PC-9 (cell line): Measurements from ENCODE around the gene KCTD13. TPM values are rescaled to one million over a fixed set of nuclear protein-coding genes. Genes with fewer than 3 reads are reported as not detected.

Source experiments
- BruUV-seq: library from RNA; stranded (reverse); fragments of 400-500 nt; replicated peaks from 2 replicates; lab custom pipeline; 2021; lab: Mats Ljungman, UMichigan
- CTCF ChIA-PET: fragments of 300-600 bp; sonication (Branson Sonifier 250); formaldehyde crosslinking; loops from one replicate; lab custom pipeline; 2022; ENCODE audit warnings: antibody characterized with exemption; lab: Charles Lee
- POLR2A ChIA-PET: fragments of 300-600 bp; sonication (Branson Sonifier 250); formaldehyde crosslinking; loops from one replicate; lab custom pipeline; 2022; ENCODE audit warnings: antibody characterized with exemption; ENCODE audit not compliant: unreplicated experiment; lab: Charles Lee
- DNase-seq, 2 experiments: peaks; one replicate each; pipeline versions ENCODE4 v3.0.0 to v3.0.0-alpha.2; 2015 to 2022; ENCODE audit warnings: mixed read lengths in 1 of 2
- H2AFZ ChIP-seq: fragments of 200-600 bp; sonication (generic); 2 replicates; pipeline ENCODE4 v1.8.1; 2017; ENCODE audit warnings: antibody characterized with exemption
- H3F3A ChIP-seq: fragments of 200-600 bp; sonication (generic); 2 replicates; pipeline ENCODE4 v1.8.1; 2017; ENCODE audit warnings: antibody characterized with exemption, mild to moderate bottlenecking, low read depth; ENCODE audit not compliant: insufficient read depth
- H3K27ac ChIP-seq: fragments of 200-600 bp; sonication (generic); 2 replicates; pipeline ENCODE4 v1.6.1; 2016; ENCODE audit warnings: mixed run types
- H3K27me3 ChIP-seq: fragments of 200-600 bp; sonication (generic); 2 replicates; pipeline ENCODE4 v1.6.1; 2016; ENCODE audit warnings: low read depth, mixed run types; ENCODE audit not compliant: insufficient read depth
- H3K36me3 ChIP-seq: fragments of 200-600 bp; sonication (generic); 2 replicates; pipeline ENCODE4 v1.6.1; 2016; ENCODE audit warnings: low read depth, mixed run types
- H3K4me1 ChIP-seq: fragments of 200-600 bp; sonication (generic); replicated peaks from 2 replicates; pipeline ENCODE4 v1.6.1; 2016; ENCODE audit warnings: mixed run types; ENCODE audit not compliant: insufficient read depth
- H3K4me2 ChIP-seq: fragments of 200-600 bp; sonication (generic); 2 replicates; pipeline ENCODE4 v1.6.1; 2017; ENCODE audit warnings: mixed run types
- H3K4me3 ChIP-seq: fragments of 200-600 bp; sonication (generic); 2 replicates; pipeline ENCODE4 v1.6.1; 2016; ENCODE audit warnings: mixed run types
- H3K79me2 ChIP-seq: fragments of 200-600 bp; sonication (generic); 2 replicates; pipeline ENCODE4 v1.6.1; 2017; ENCODE audit warnings: low read depth, mixed run types
- H3K9me2 ChIP-seq: fragments of 200-600 bp; sonication (generic); 2 replicates; pipeline ENCODE4 v1.8.1; 2017; ENCODE audit warnings: mild to moderate bottlenecking; ENCODE audit not compliant: insufficient read depth
- H3K9me3 ChIP-seq: fragments of 200-600 bp; sonication (generic); 2 replicates; pipeline ENCODE4 v1.8.1; 2016; ENCODE audit warnings: low read depth; ENCODE audit not compliant: insufficient read depth
- H4K20me1 ChIP-seq: fragments of 200-600 bp; sonication (generic); 2 replicates; pipeline ENCODE4 v1.8.1; 2017; ENCODE audit not compliant: insufficient read depth
- EZH2 ChIP-seq: fragments of 200-600 bp; sonication (generic); IDR thresholded peaks from 2 replicates; pipeline ENCODE4 v1.8.0; 2017; ENCODE audit warnings: antibody characterized with exemption, low read depth
- intact Hi-C: fragments of 100-400 bp; cut with micrococcal nuclease; formaldehyde crosslinking; loops from one replicate; pipeline ENCODE4 v1.10.0; 2022; ENCODE audit not compliant: unreplicated experiment
- total RNA-seq: library from RNA; stranded (reverse); gene quantifications from 2 replicates; pipeline ENCODE4 v1.2.3, GENCODE V29; 2021
- TF ChIP-seq, protein P1 (sequence below): fragments of 200-600 bp; sonication (generic); conservative IDR thresholded peaks from 2 replicates; pipeline ENCODE4 v1.6.1; 2017; ENCODE audit warnings: mixed run types, antibody characterized with exemption, mild to moderate bottlenecking, moderate library complexity

The KCTD13 gene
- total RNA-seq, 1 experiment from 2014 or later = 52.7 TPM

DNA sequence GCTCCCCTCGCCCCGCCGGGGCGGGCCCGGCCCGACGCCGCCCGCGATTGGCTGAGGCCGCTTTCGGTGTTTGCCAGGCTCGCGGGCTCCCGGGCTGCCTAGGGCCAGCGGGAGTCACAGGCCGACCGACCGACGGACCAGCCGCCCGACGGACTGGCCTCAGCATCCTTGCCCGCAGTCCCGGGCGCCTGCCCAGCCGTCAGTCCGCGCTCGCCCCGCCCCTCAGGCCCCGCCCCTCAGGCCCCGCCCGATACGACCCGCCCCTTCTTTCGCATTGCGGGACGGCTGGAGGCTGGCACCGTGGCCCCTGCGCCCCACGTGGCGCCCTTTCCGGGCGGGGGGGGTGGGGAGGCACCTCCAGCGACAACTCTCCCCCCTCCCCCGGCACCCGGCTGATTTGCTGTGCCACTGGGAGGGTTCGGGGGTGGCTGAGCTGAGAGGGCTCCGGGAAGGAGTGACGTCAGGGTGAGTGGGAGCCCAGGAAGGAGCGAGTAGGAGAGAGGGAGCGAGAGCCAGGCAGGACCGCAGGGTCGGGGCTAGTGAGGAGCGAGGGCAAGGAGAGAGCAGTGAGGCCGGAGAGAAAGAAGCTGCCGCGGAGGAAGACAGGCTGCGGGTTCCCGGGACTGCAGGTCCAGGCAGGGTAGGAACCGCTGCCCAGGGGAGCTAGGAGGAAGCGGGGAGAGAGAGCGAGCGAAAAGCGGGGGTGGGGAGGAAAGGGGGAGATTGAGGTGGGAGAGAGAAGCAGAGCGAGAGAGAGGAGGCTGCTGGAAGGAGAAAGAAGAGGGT lies 25.7 kb downstream of the KCTD13 start, which contains the start of gene ASPHD1:
Gene ASPHD1, plus strand, starts transcription at position 387 of the 786 bp plus-strand sequence. CDS start 484 bp downstream, outside the sequence.
- Histone ChIP-seq H3K4me2 (peak within 1 kb of the TSS; percentile 100), H3F3A (peaks cover 10% of the 10 kb centered on the region), H4K20me1 (no peaks in the 10 kb centered on the region), H3K27ac (peak within 1 kb of the TSS; percentile 51), H2AFZ (peak within 1 kb of the TSS; percentile 89), H3K9me3 (no peaks in the 10 kb centered on the region), H3K9me2 (no peaks in the 10 kb centered on the region), H3K4me3 (peak within 1 kb of the TSS; percentile 72), H3K79me2 (0 out of 2 replicates have a peak, but pooled peaks cover 5% of the 10 kb centered on the region), H3K4me1 (peaks cover 16% of the 10 kb centered on the region; the same call in 1 of the 2 replicates), H3K27me3 (no peaks in the 10 kb centered on the region), H3K36me3 (no peaks in the 10 kb centered on the region)
- POLR2A ChIA-PET = interaction anchor here (0.6 to 1.7 kb wide), 3 partner anchors 73 to 180 kb away, joined by 5 to 30 read pairs (median 7); partner anchors contain the start of gene TAOK2
- CTCF ChIA-PET = interaction anchor here (0.6 to 1.8 kb wide), 7 partner anchors 10 to 178 kb away, joined by 3 to 8 read pairs (median 5); partner anchors contain the start of gene TAOK2
- no TSS peak for BruUV-seq
- TF ChIP-seq, protein P1, sequence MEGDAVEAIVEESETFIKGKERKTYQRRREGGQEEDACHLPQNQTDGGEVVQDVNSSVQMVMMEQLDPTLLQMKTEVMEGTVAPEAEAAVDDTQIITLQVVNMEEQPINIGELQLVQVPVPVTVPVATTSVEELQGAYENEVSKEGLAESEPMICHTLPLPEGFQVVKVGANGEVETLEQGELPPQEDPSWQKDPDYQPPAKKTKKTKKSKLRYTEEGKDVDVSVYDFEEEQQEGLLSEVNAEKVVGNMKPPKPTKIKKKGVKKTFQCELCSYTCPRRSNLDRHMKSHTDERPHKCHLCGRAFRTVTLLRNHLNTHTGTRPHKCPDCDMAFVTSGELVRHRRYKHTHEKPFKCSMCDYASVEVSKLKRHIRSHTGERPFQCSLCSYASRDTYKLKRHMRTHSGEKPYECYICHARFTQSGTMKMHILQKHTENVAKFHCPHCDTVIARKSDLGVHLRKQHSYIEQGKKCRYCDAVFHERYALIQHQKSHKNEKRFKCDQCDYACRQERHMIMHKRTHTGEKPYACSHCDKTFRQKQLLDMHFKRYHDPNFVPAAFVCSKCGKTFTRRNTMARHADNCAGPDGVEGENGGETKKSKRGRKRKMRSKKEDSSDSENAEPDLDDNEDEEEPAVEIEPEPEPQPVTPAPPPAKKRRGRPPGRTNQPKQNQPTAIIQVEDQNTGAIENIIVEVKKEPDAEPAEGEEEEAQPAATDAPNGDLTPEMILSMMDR = no peak
- TF ChIP-seq EZH2 = no peak
- DNase-seq = peak; percentile 62 to 86
- intact Hi-C loops = loop anchor here (1.0 kb wide), 2 partner anchors 73 to 96 kb away; partner anchors contain the start of genes INO80E and TAOK2

DNA sequence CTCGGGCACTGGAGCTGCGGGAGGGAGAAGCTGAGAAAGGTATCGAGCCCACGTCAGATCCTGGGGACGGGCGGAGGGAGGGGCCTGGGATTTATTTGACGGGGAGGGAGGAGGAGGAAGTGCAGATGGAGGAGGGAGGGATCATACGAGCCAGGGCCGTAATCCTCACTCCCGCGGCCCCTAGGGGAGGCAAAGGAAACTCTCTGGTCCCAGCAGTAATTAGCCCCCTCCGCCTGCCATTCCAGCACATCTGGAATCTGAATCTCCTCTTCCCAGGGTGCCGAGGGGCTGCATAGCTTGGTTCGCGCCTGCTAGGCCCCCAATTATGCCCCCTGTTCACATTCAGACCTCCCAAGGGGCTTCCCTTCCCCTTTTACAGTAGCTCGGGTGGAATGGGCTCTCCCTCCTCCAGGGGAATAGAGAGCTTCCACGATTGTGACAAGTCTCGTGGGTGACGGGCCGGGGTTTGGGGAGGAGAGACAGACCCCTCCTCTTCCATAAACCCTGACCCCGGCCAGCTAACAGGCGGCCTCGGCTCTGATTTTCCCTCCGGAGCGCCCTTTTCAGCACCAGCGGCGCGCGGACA lies 26.4 kb downstream of the KCTD13 start, which contains the start of gene SEZ6L2:
Gene SEZ6L2, minus strand, starts transcription at position 35 of the 586 bp plus-strand sequence. CDS start 531 bp downstream, outside the sequence.
- BruUV-seq = no TSS peak
- no peaks in the 10 kb centered on the region for H3K9me3 ChIP-seq
- H3K4me2 ChIP-seq = peak within 1 kb of the TSS; percentile 100
- peak; percentile 90 to 91 for DNase-seq
- H3K27ac ChIP-seq = peak within 1 kb of the TSS; percentile 51
- intact Hi-C loops = loop anchor here (1.0 to 5.0 kb wide), 4 partner anchors 37 to 97 kb away; partner anchors contain the start of genes CDIPT, INO80E, MVP and TAOK2
- peaks cover 16% of the 10 kb centered on the region; the same call in 1 of the 2 replicates for H3K4me1 ChIP-seq
- no peaks in the 10 kb centered on the region for H3K27me3 ChIP-seq
- peaks cover 10% of the 10 kb centered on the region for H3F3A ChIP-seq
- TF ChIP-seq, protein P1 = peak; percentile 68
- no peak for TF ChIP-seq EZH2
- H3K36me3 ChIP-seq = no peaks in the 10 kb centered on the region
- no peaks in the 10 kb centered on the region for H4K20me1 ChIP-seq
- H3K9me2 ChIP-seq = no peaks in the 10 kb centered on the region
- 0 out of 2 replicates have a peak, but pooled peaks cover 5% of the 10 kb centered on the region for H3K79me2 ChIP-seq
- H2AFZ ChIP-seq = peak within 1 kb of the TSS; percentile 89
- ChIA-PET POLR2A (interaction anchor here (0.6 to 1.7 kb wide), 10 partner anchors 13 to 471 kb away, joined by 4 to 30 read pairs (median 6); partner anchors contain the start of gene TAOK2), CTCF (interaction anchor here (0.6 to 1.8 kb wide), 12 partner anchors 9 to 177 kb away, joined by 3 to 11 read pairs (median 6); partner anchors contain the start of genes PAGR1, TAOK2 and TMEM219)
- H3K4me3 ChIP-seq = peak within 1 kb of the TSS; percentile 72
